ENCODE data around the gene PGM1. TPM values are rescaled to one million over a fixed set of nuclear protein-coding genes. Genes with fewer than 3 reads are reported as not detected.

The PGM1 gene
- total and polyA plus RNA-seq, 2 of the 4 experiments (the other 2 are of a cell fraction) = 42.6 to 94.5 TPM

- POLR2A ChIA-PET (ENCODE audit: unreplicated experiment) = no interaction called here
- intact Hi-C loops (cut with micrococcal nuclease) = no loop called here
- no peak overlapping the region for H3K56ac ChIP-seq (ENCODE audit: extremely low read depth, insufficient read depth, low read length)
- H3K23ac ChIP-seq (ENCODE audit: low read depth, low read length) = no peak overlapping the region
- ATAC-seq (ENCODE audit: low read depth) = no peak
- WGBS, 2 experiments (ENCODE audit: extremely low coverage in 2 of 2, insufficient read length in 1 of 2) = no CpG with 5 or more reads among the region's 8 CpGs
- no TSS peak for BruUV-seq (replicated peaks)
- no peak overlapping the region for H3K4me3 ChIP-seq (ENCODE audit: insufficient read depth, low read depth, low read length)
- H3K27me3 ChIP-seq (ENCODE audit: control insufficient read depth, insufficient read depth, low read length) = peaks cover 36% of the 10 kb centered on the region
- H3K9me3 ChIP-seq (ENCODE audit: control insufficient read depth, insufficient read depth, low read length) = no peaks in the 10 kb centered on the region
- no peak overlapping the region for H2AFZ ChIP-seq (replicated peaks; ENCODE audit: low read length, poor library complexity)
- no peak overlapping the region for H2BK15ac ChIP-seq (ENCODE audit: low read depth, low read length)
- H4K91ac ChIP-seq (ENCODE audit: insufficient read depth, low read depth, low read length) = no peak overlapping the region
- no peak overlapping the region for H4K8ac ChIP-seq (ENCODE audit: low read depth in 2 of 2, low read length in 2 of 2)
- no peak overlapping the region for H2BK120ac ChIP-seq (ENCODE audit: low read depth, low read length)
- no peak overlapping the region for H3K18ac ChIP-seq (ENCODE audit: low read depth, low read length)
- no peak overlapping the region for H3K4me2 ChIP-seq (ENCODE audit: low read depth, low read length)
- H4K5ac ChIP-seq (ENCODE audit: low read depth, low read length) = no peak overlapping the region
- no peaks in the 10 kb centered on the region for H3K36me3 ChIP-seq (ENCODE audit: control insufficient read depth, insufficient read depth, low read length)
- no peak overlapping the region for H3K4ac ChIP-seq (ENCODE audit: low read depth, low read length)
- no peaks in the 10 kb centered on the region for H3K79me1 ChIP-seq (ENCODE audit: low read depth in 1 of 2, low read length in 2 of 2)
- no peaks in the 10 kb centered on the region; the same call in 1 of the 2 replicates for H3K4me1 ChIP-seq (ENCODE audit: control insufficient read depth, insufficient read depth, low read length)
- H4K20me1 ChIP-seq (ENCODE audit: insufficient read depth, low read length) = no peaks in the 10 kb centered on the region
- H3K14ac ChIP-seq (replicated peaks; ENCODE audit: low read depth, low read length) = no peak overlapping the region
- H3K9ac ChIP-seq (ENCODE audit: low read depth, low read length) = no peak overlapping the region
- dilution Hi-C loops (cut with HindIII; ENCODE audit: low sequenced_read_pairs, unreplicated experiment) = no loop called here
- TF ChIP-seq CHD1 (IDR thresholded peaks at IDR 0.05; ENCODE audit: low read depth, low read length) = no peak
- TF ChIP-seq USF2 (IDR thresholded peaks at IDR 0.05; ENCODE audit: low read depth, low read length) = no peak
- no peak for TF ChIP-seq CEBPB (IDR thresholded peaks at IDR 0.05; ENCODE audit: low read depth, low read length)
- TF ChIP-seq FOS (IDR thresholded peaks at IDR 0.05; ENCODE audit: low read depth, low read length) = no peak
- no peak for TF ChIP-seq SMC3 (IDR thresholded peaks at IDR 0.05; ENCODE audit: low read depth, low read length)
- no peak for TF ChIP-seq MXI1 (IDR thresholded peaks at IDR 0.05; ENCODE audit: borderline replicate concordance, low read depth, low read length)
- TF ChIP-seq BHLHE40 (IDR thresholded peaks at IDR 0.05; ENCODE audit: low read depth, low read length) = no peak
- no peak for TF ChIP-seq POLR2A (IDR thresholded peaks at IDR 0.05; ENCODE audit: low read depth, low read length)
- no peak for TF ChIP-seq MAZ (IDR thresholded peaks at IDR 0.05; ENCODE audit: borderline replicate concordance, low read depth, low read length)
- no peak for TF ChIP-seq NFE2L2 (IDR thresholded peaks at IDR 0.05; ENCODE audit: low read depth, low read length)
- no peak for TF ChIP-seq RFX5 (IDR thresholded peaks at IDR 0.05; ENCODE audit: low read depth, low read length)
- no peak for TF ChIP-seq CTCF (conservative IDR thresholded peaks at IDR 0.05; ENCODE audit: low read depth, low read length)
- TF ChIP-seq RAD21 (IDR thresholded peaks at IDR 0.05; ENCODE audit: low read length) = no peak
- no peak for TF ChIP-seq ELK1 (IDR thresholded peaks at IDR 0.05; ENCODE audit: borderline replicate concordance, low read depth, low read length)
- no peak for TF ChIP-seq RCOR1 (IDR thresholded peaks at IDR 0.05; ENCODE audit: insufficient replicate concordance, low read length)
- no peak for TF ChIP-seq MAFK (IDR thresholded peaks at IDR 0.05; ENCODE audit: low read depth, low read length)
- H2BK5ac ChIP-seq (ENCODE audit: low read depth, low read length, poor library complexity, severe bottlenecking) = no peak overlapping the region
- CTCF ChIA-PET = interaction anchor here (1.2 kb wide), 1 partner anchor 12 kb away, joined by 4 read pairs; no protein-coding TSS in a partner anchor
- in situ Hi-C loops (cut with MboI; ENCODE audit: low sequenced_read_pairs) = no loop called here
- no peak for DNase-seq
- H2AK9ac ChIP-seq (replicated peaks; ENCODE audit: low read depth, low read length, poor library complexity) = no peak overlapping the region
- no peak overlapping the region for H3K27ac ChIP-seq (ENCODE audit: insufficient read depth, low read length)
- no peak overlapping the region for H2AK5ac ChIP-seq (ENCODE audit: low read depth, low read length)
- H3K9me1 ChIP-seq (ENCODE audit: insufficient read depth, low read length) = no peaks in the 10 kb centered on the region
- no peak overlapping the region for H2BK20ac ChIP-seq (ENCODE audit: low read depth, low read length)
These were observed 110.5 kb downstream of the PGM1 start for GRCh38 chr1:63703701-63704107.

Measured in IMR-90 (cell line).